Panc1 (cell line): ENCODE results near the gene CCDC192. TPM values are rescaled to one million over a fixed set of nuclear protein-coding genes. Genes with fewer than 3 reads are reported as not detected.
"Not testable (repeated sequence)": the region's sequence is repeated elsewhere in the genome, so short reads cannot be mapped to it uniquely, and the experiment has no call there.

Source experiments
- ATAC-seq: fragments of 200-7000 bp; cut with Tn5 transposase; 2 replicates; pipeline ENCODE4 v1.9.1; 2020; ENCODE audit warnings: mild to moderate bottlenecking, moderate library complexity
- BruUV-seq: library from RNA; stranded (reverse); fragments of 400-500 nt; replicated peaks from 2 replicates; lab custom pipeline; 2021; lab: Mats Ljungman, UMichigan
- CTCF ChIA-PET: fragments of 300-600 bp; sonication (Branson Sonifier 250); formaldehyde crosslinking; loops from one replicate; lab custom pipeline; 2022; ENCODE audit warnings: antibody characterized with exemption; lab: Charles Lee
- POLR2A ChIA-PET: fragments of 300-600 bp; sonication (Branson Sonifier 250); formaldehyde crosslinking; loops from one replicate; lab custom pipeline; 2022; ENCODE audit warnings: antibody characterized with exemption; lab: Charles Lee
- DNase-seq: peaks from one replicate; pipeline ENCODE4 v3.0.0-alpha.2; 2010; ENCODE audit warnings: low read depth, low spot score
- H3K27ac ChIP-seq: 2 replicates; pipeline ENCODE4 v1.5.1; 2011; ENCODE audit warnings: mild to moderate bottlenecking, low read length, inconsistent platforms
- H3K27me3 ChIP-seq: fragments of 200-500 bp; sonication (Bioruptor generic); 2 replicates; pipeline ENCODE4 v1.6.0; 2014; ENCODE audit warnings: low read length, inconsistent platforms; ENCODE audit not compliant: control insufficient read depth, insufficient read depth
- H3K36me3 ChIP-seq: fragments of 200-500 bp; sonication (Bioruptor generic); 2 replicates; pipeline ENCODE4 v1.5.1; 2014; ENCODE audit warnings: inconsistent platforms, mild to moderate bottlenecking, low read length, moderate library complexity; ENCODE audit not compliant: control insufficient read depth, insufficient read depth
- H3K4me1 ChIP-seq: 2 replicates; pipeline ENCODE4 v1.5.1; 2011; ENCODE audit warnings: inconsistent platforms, mild to moderate bottlenecking, low read length, moderate library complexity; ENCODE audit not compliant: control insufficient read depth, insufficient read depth
- H3K4me3 ChIP-seq, 2 experiments: 2 replicates each; pipeline ENCODE4 v1.5.1; 2011 to 2012; ENCODE audit warnings: low read depth in 2 of 2, low read length in 2 of 2, mild to moderate bottlenecking in 2 of 2, inconsistent platforms in 1 of 2, moderate library complexity in 1 of 2
- H3K9me3 ChIP-seq: fragments of 200-500 bp; sonication (Bioruptor generic); 2 replicates; pipeline ENCODE4 v1.5.1; 2014; ENCODE audit warnings: low read depth, mild to moderate bottlenecking, inconsistent platforms, low read length, moderate library complexity; ENCODE audit not compliant: control insufficient read depth, insufficient read depth
- CTCF ChIP-seq: fragments of 450-650 bp; IDR thresholded peaks from 2 replicates; pipeline ENCODE4 v1.5.1; 2017; ENCODE audit warnings: mild to moderate bottlenecking
- POLR2AphosphoS5 ChIP-seq: IDR thresholded peaks from 2 replicates; pipeline ENCODE4 v1.6.1; 2012; ENCODE audit warnings: mild to moderate bottlenecking, low read depth, low read length, moderate library complexity
- REST ChIP-seq, 2 experiments: IDR thresholded peaks; 2 replicates each; pipeline ENCODE4 v1.6.1; 2011 to 2012; ENCODE audit warnings: low read depth in 2 of 2, control low read depth in 1 of 2, low read length in 1 of 2, mild to moderate bottlenecking in 1 of 2, moderate library complexity in 1 of 2; ENCODE audit not compliant: insufficient read depth in 1 of 2
- SIN3A ChIP-seq: IDR thresholded peaks from 2 replicates; pipeline ENCODE4 v1.6.1; 2012; ENCODE audit warnings: low read depth, mild to moderate bottlenecking, low read length, moderate library complexity, borderline replicate concordance; ENCODE audit not compliant: insufficient read depth
- TCF7L2 ChIP-seq: IDR thresholded peaks from 2 replicates; pipeline ENCODE4 v1.6.1; 2011; ENCODE audit warnings: mild to moderate bottlenecking, low read depth, low read length, inconsistent platforms
- in situ Hi-C: cut with HindIII; loops from 2 replicates; pipeline ENCODE4 v1.10.0; 2016; ENCODE audit warnings: low sequenced_read_pairs, low pct_unique_long_range_greater_than_20kb
- intact Hi-C: fragments of 100-400 bp; cut with micrococcal nuclease; formaldehyde crosslinking; loops from one replicate; pipeline ENCODE4 v1.10.0; 2022; ENCODE audit not compliant: unreplicated experiment
- total RNA-seq: library from RNA; stranded (reverse); gene quantifications from one replicate; pipeline ENCODE4 v1.2.1, GENCODE V29; 2021; ENCODE audit not compliant: unreplicated experiment

CCDC192 gene
- total RNA-seq, 1 experiment from 2014 or later, result not detected

GRCh38 chr5:127744241-127744640 is 41.0 kb downstream of the CCDC192 start:
- ChIA-PET CTCF (no interaction called here), POLR2A (no interaction called here)
- BruUV-seq, result no TSS peak
- no peaks in the 10 kb centered on the region for H3K4me1 ChIP-seq
- in situ Hi-C loops, result no loop called here
- no peak overlapping the region for H3K27ac ChIP-seq
- TF ChIP-seq TCF7L2, result no peak
- H3K4me3 ChIP-seq, result no peak overlapping the region
- no peak for DNase-seq
- ATAC-seq, result no peak
- H3K9me3 ChIP-seq, result no peaks in the 10 kb centered on the region
- H3K36me3 ChIP-seq, result no peaks in the 10 kb centered on the region
- intact Hi-C loops, result no loop called here
- H3K27me3 ChIP-seq, result no peaks in the 10 kb centered on the region

- ChIA-PET CTCF (no interaction called here), POLR2A (no interaction called here)
- Histone ChIP-seq H3K4me3 (no peak overlapping the region), H3K36me3 (no peaks in the 10 kb centered on the region), H3K27me3 (no peaks in the 10 kb centered on the region), H3K27ac (no peak overlapping the region), H3K4me1 (no peaks in the 10 kb centered on the region), H3K9me3 (no peaks in the 10 kb centered on the region)
- TF ChIP-seq CTCF (peak; percentile 37), TCF7L2 (no peak)
- intact Hi-C loops, result no loop called here
- DNase-seq (peak; percentile 10), ATAC-seq (no peak)
- BruUV-seq, result no TSS peak
- in situ Hi-C loops, result no loop called here
Observed at GRCh38 chr5:127746756-127747155, 43.6 kb downstream of the CCDC192 start.

- H3K27me3 ChIP-seq, DNase-seq, ATAC-seq, H3K4me1 ChIP-seq, CTCF ChIA-PET, POLR2A ChIA-PET, BruUV-seq, intact Hi-C loops, in situ Hi-C loops, H3K27ac ChIP-seq, H3K36me3 ChIP-seq, H3K9me3 ChIP-seq: not testable (repeated sequence)
- H3K4me3 ChIP-seq, result peak overlapping the region; percentile 8 to 9; a peak in 1 of 4 replicates
Observed at GRCh38 chr5:127752503-127753265, 49.5 kb downstream of the CCDC192 start.

- in situ Hi-C loops, result no loop called here
- no TSS peak for BruUV-seq
- POLR2A ChIA-PET, result no interaction called here
Observed at GRCh38 chr5:127754259-127754658, 51.1 kb downstream of the CCDC192 start.

More at GRCh38 chr5:127754259-127754658, 51.1 kb downstream of the CCDC192 start:
- Histone ChIP-seq H3K27me3 (no peaks in the 10 kb centered on the region), H3K4me3 (no peak overlapping the region), H3K27ac (no peak overlapping the region), H3K36me3 (no peaks in the 10 kb centered on the region), H3K9me3 (no peaks in the 10 kb centered on the region), H3K4me1 (no peaks in the 10 kb centered on the region)
- intact Hi-C loops, result no loop called here
- TF ChIP-seq POLR2AphosphoS5, result no peak
- no peak for TF ChIP-seq TCF7L2
- TF ChIP-seq SIN3A, result no peak
- TF ChIP-seq CTCF, result no peak
- no peak for TF ChIP-seq REST (IDR thresholded peaks at IDR 0.05; ENCODE audit: insufficient read depth in 1 of 2, low read depth in 2 of 2, low read length in 1 of 2)
- no peak for ATAC-seq
- CTCF ChIA-PET, result interaction anchor here (0.5 kb wide), 1 partner anchor 1102 kb away, joined by 14 read pairs; no protein-coding TSS in a partner anchor
- no peak for DNase-seq
